Measurements from ENCODE around the gene TTLL13. TPM values are rescaled to one million over a fixed set of nuclear protein-coding genes. Genes with fewer than 3 reads are reported as not detected.
"Not testable (repeated sequence)": the region's sequence is repeated elsewhere in the genome, so short reads cannot be mapped to it uniquely, and the experiment has no call there.

The TTLL13 gene
- total and polyA plus RNA-seq, 2 experiments from 2014 or later = 0.21 to 0.39 TPM

GRCh38 chr15:90301707-90302300, 52.4 kb downstream of the TTLL13 start:
- no peak for TF ChIP-seq CTCF (IDR thresholded peaks at IDR 0.05; ENCODE audit: low read depth, low read length)
- no peaks in the 10 kb centered on the region for H3K9me3 ChIP-seq (ENCODE audit: low read depth)
- no peaks in the 10 kb centered on the region for H3K27me3 ChIP-seq
- H3K4me1 ChIP-seq (ENCODE audit: low read depth) = peaks cover 3% of the 10 kb centered on the region
- no peak overlapping the region for H3K27ac ChIP-seq
- H3K4me3 ChIP-seq = no peak overlapping the region
- DNase-seq (ENCODE audit: low read depth in 1 of 2, low spot score in 1 of 2) = no peak
- H3K36me3 ChIP-seq = no peaks in the 10 kb centered on the region

GRCh38 chr15:90305355-90305754, 56.0 kb downstream of the TTLL13 start:
- H3K27ac ChIP-seq; DNase-seq (ENCODE audit: low read depth in 1 of 2, low spot score in 1 of 2); H3K36me3 ChIP-seq; H3K27me3 ChIP-seq; H3K9me3 ChIP-seq (ENCODE audit: low read depth); H3K4me3 ChIP-seq: not testable (repeated sequence)
- peaks cover 16% of the 10 kb centered on the region for H3K4me1 ChIP-seq (ENCODE audit: low read depth)

- no peak overlapping the region for H3K4me3 ChIP-seq
- DNase-seq (ENCODE audit: low read depth in 1 of 2, low spot score in 1 of 2) = no peak
- peaks cover 16% of the 10 kb centered on the region for H3K4me1 ChIP-seq (ENCODE audit: low read depth)
- H3K9me3 ChIP-seq (ENCODE audit: low read depth) = no peaks in the 10 kb centered on the region
- no peaks in the 10 kb centered on the region for H3K27me3 ChIP-seq
- no peaks in the 10 kb centered on the region for H3K36me3 ChIP-seq
- TF ChIP-seq CTCF (IDR thresholded peaks at IDR 0.05; ENCODE audit: low read depth, low read length) = no peak
- H3K27ac ChIP-seq = no peak overlapping the region
Measured at GRCh38 chr15:90305932-90306331, 56.6 kb downstream of the TTLL13 start.

GRCh38 chr15:90306560-90306959, 57.2 kb downstream of the TTLL13 start:
- Histone ChIP-seq H3K36me3 (no peaks in the 10 kb centered on the region), H3K27ac (no peak overlapping the region), H3K9me3 (ENCODE audit: low read depth) (no peaks in the 10 kb centered on the region), H3K4me1 (ENCODE audit: low read depth) (peaks cover 16% of the 10 kb centered on the region), H3K27me3 (no peaks in the 10 kb centered on the region), H3K4me3 (no peak overlapping the region)
- DNase-seq (ENCODE audit: low read depth in 1 of 2, low spot score in 1 of 2) = no peak
- TF ChIP-seq CTCF (IDR thresholded peaks at IDR 0.05; ENCODE audit: low read depth, low read length) = no peak

- no peak for DNase-seq (ENCODE audit: low read depth in 1 of 2, low spot score in 1 of 2)
- peaks cover 16% of the 10 kb centered on the region for H3K4me1 ChIP-seq (ENCODE audit: low read depth)
- TF ChIP-seq CTCF (IDR thresholded peaks at IDR 0.05; ENCODE audit: low read depth, low read length) = no peak
- no peaks in the 10 kb centered on the region for H3K27me3 ChIP-seq
- H3K36me3 ChIP-seq = no peaks in the 10 kb centered on the region
- no peaks in the 10 kb centered on the region for H3K9me3 ChIP-seq (ENCODE audit: low read depth)
- no peak overlapping the region for H3K4me3 ChIP-seq
- H3K27ac ChIP-seq = no peak overlapping the region
Measured at GRCh38 chr15:90307661-90308060, 58.3 kb downstream of the TTLL13 start.

GRCh38 chr15:90309020-90309419, 59.7 kb downstream of the TTLL13 start:
- TF ChIP-seq CTCF (IDR thresholded peaks at IDR 0.05; ENCODE audit: low read depth, low read length) = no peak
- H3K27me3 ChIP-seq = no peaks in the 10 kb centered on the region
- no peak overlapping the region for H3K4me3 ChIP-seq
- no peaks in the 10 kb centered on the region for H3K9me3 ChIP-seq (ENCODE audit: low read depth)
- H3K36me3 ChIP-seq = no peaks in the 10 kb centered on the region
- DNase-seq (ENCODE audit: low read depth in 1 of 2, low spot score in 1 of 2) = no peak
- H3K4me1 ChIP-seq (ENCODE audit: low read depth) = peaks cover 16% of the 10 kb centered on the region
- no peak overlapping the region for H3K27ac ChIP-seq

Other genes with a start within 250 kb of the TTLL13 start
- gene ZNF710, start 248.2 kb upstream of the TTLL13 start, total RNA-seq = 20.2 and 22.2 TPM in 2 replicates
- gene ZNF710, start 248.2 kb upstream of the TTLL13 start, polyA plus RNA-seq = 7.8 and 12.0 TPM in 2 replicates
- gene IDH2, start 147.1 kb upstream of the TTLL13 start, total RNA-seq = 392 and 406 TPM in 2 replicates
- 673 and 712 TPM in 2 replicates for gene IDH2, start 147.1 kb upstream of the TTLL13 start, polyA plus RNA-seq
- 38.0 and 39.3 TPM in 2 replicates for gene SEMA4B, start 48.2 kb upstream of the TTLL13 start, total RNA-seq
- 43.1 and 44.9 TPM in 2 replicates for gene SEMA4B, start 48.2 kb upstream of the TTLL13 start, polyA plus RNA-seq
- gene CIB1, start 15.6 kb upstream of the TTLL13 start, total RNA-seq = 18.1 and 30.8 TPM in 2 replicates
- 71.9 and 91.6 TPM in 2 replicates for gene CIB1, start 15.6 kb upstream of the TTLL13 start, polyA plus RNA-seq
- gene GDPGP1, start 15.3 kb upstream of the TTLL13 start, total RNA-seq = 9.1 and 16.2 TPM in 2 replicates
- gene GDPGP1, start 15.3 kb upstream of the TTLL13 start, polyA plus RNA-seq = 1.3 and 1.9 TPM in 2 replicates
- gene NGRN, start 16.1 kb downstream of the TTLL13 start, total RNA-seq = 157 and 225 TPM in 2 replicates
- 158 and 167 TPM in 2 replicates for gene NGRN, start 16.1 kb downstream of the TTLL13 start, polyA plus RNA-seq
- gene ZNF774, start 102.7 kb downstream of the TTLL13 start, total RNA-seq = 1.7 and 14.6 TPM in 2 replicates
- 2.1 TPM in 2 replicates for gene ZNF774, start 102.7 kb downstream of the TTLL13 start, polyA plus RNA-seq
- gene IQGAP1, start 138.7 kb downstream of the TTLL13 start, total RNA-seq = 14.2 and 14.6 TPM in 2 replicates
- 9.1 and 10.5 TPM in 2 replicates for gene IQGAP1, start 138.7 kb downstream of the TTLL13 start, polyA plus RNA-seq

Data from cardiac muscle cell (in vitro differentiated cells and primary cell).